Activated T-helper 1 cell treated with anti-CD3 and anti-CD28 coated beads, Interleukin-2, amount 50 U/mL, for 16 hours (primary cell): ENCODE results near the gene OR9Q1.
"Not testable (repeated sequence)": the region's sequence is repeated elsewhere in the genome, so short reads cannot be mapped to it uniquely, and the experiment has no call there.

Source experiments
- DNase-seq, 2 donors: peaks; one replicate each; pipeline ENCODE4 v3.0.0-alpha.2; 2020; ENCODE audit warnings: low read depth in 1 of 2, low spot score in 1 of 2

The OR9Q1 gene

GRCh38 chr11:58133309-58134076, 109.8 kb downstream of the OR9Q1 start:
- no peak for DNase-seq

GRCh38 chr11:58134151-58134550, 110.5 kb downstream of the OR9Q1 start:
- DNase-seq, result no peak

GRCh38 chr11:58135171-58135570, 111.5 kb downstream of the OR9Q1 start:
- no peak for DNase-seq

GRCh38 chr11:58142761-58143160, 119.1 kb downstream of the OR9Q1 start:
- DNase-seq, result no peak

- no peak for DNase-seq
These were observed 129.1 kb downstream of the OR9Q1 start for GRCh38 chr11:58152781-58153180.

GRCh38 chr11:58164389-58164788, 140.7 kb downstream of the OR9Q1 start:
- DNase-seq, result no peak

GRCh38 chr11:58164990-58165389, 141.3 kb downstream of the OR9Q1 start:
- no peak for DNase-seq

- DNase-seq, result no peak
These were observed 141.9 kb downstream of the OR9Q1 start for GRCh38 chr11:58165504-58166106.

GRCh38 chr11:58177409-58178054, 153.9 kb downstream of the OR9Q1 start:
- no peak for DNase-seq

GRCh38 chr11:58178444-58178843, 154.8 kb downstream of the OR9Q1 start:
- DNase-seq, result no peak

GRCh38 chr11:58179648-58180047, 156.0 kb downstream of the OR9Q1 start:
- DNase-seq, result no peak

- DNase-seq, result no peak
These were observed 163.3 kb downstream of the OR9Q1 start for GRCh38 chr11:58186938-58187337.

GRCh38 chr11:58188770-58189169, 165.1 kb downstream of the OR9Q1 start, which contains the start of gene OR9Q2:
Gene OR9Q2, plus strand, starts transcription at chr11:58189070. Its CDS starts 1,421 bp downstream, at chr11:58190491.
- no peak for DNase-seq

GRCh38 chr11:58192229-58192628, 168.5 kb downstream of the OR9Q1 start:
- no peak for DNase-seq

- no peak for DNase-seq
These were observed 169.7 kb downstream of the OR9Q1 start for GRCh38 chr11:58193391-58193790.

- DNase-seq, result no peak
These were observed 172.3 kb downstream of the OR9Q1 start for GRCh38 chr11:58195939-58196338.

GRCh38 chr11:58199271-58199670, 175.6 kb downstream of the OR9Q1 start:
- no peak for DNase-seq

- no peak for DNase-seq
These were observed 180.4 kb downstream of the OR9Q1 start, which contains the start of gene OR1S2 for GRCh38 chr11:58204042-58204441. Gene OR1S2, minus strand, starts transcription at chr11:58204142. Its CDS starts 0 bp downstream, at chr11:58204142.

GRCh38 chr11:58212420-58212819, 188.7 kb downstream of the OR9Q1 start, which contains the start of gene OR1S1:
Gene OR1S1, plus strand, starts transcription at chr11:58212720.
- not testable (repeated sequence) for DNase-seq

GRCh38 chr11:58216476-58216875, 192.8 kb downstream of the OR9Q1 start:
- no peak for DNase-seq

- no peak for DNase-seq
These were observed 199.0 kb downstream of the OR9Q1 start for GRCh38 chr11:58222721-58223120.
